ELR (cell line): ENCODE measurements around the gene DPH6.

ENCODE experiments used
- DNase-seq: peaks from one replicate; pipeline ENCODE4 v3.0.0-alpha.2; 2015; ENCODE audit warnings: low read depth

Gene DPH6

DNA sequence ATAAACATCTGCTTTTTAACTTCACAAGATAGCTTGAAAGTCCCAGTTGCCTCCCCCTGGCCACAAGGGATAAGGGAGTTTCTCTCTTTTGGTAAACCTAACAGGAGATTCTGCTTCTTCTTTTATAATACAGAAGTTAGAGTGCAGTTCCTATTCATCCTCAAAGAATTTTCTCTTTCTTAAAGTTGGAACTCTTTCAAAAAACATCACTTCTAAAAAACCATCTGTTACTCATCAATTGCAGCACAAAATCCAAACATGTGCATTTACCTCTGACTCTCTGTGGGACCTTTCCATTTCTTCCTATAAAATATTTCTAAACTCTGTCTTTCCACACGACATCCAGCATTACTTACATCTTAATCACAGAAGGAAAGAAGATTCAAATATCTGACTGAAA lies 5.1 kb downstream of the DPH6 start:
- DNase-seq, result peak; percentile 61

DNA sequence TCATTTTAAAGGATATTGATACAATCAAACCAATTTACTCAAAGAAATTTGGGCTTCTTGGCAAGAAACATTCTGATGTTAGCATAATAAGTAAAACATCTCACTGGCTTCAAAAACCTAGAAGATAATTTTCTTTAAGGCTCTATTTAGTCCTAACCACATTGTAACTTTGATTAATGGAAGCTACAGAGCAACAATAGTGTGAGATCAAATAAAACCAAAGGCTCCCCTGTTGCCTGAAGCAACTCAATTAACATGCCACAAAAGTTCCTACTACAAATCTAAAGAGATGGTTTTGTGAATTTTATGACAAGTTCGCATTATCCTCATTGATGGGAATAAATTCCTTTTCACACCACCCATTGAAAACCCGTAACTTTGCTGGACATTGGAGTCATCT lies 5.9 kb downstream of the DPH6 start:
- DNase-seq, result no peak

DNA sequence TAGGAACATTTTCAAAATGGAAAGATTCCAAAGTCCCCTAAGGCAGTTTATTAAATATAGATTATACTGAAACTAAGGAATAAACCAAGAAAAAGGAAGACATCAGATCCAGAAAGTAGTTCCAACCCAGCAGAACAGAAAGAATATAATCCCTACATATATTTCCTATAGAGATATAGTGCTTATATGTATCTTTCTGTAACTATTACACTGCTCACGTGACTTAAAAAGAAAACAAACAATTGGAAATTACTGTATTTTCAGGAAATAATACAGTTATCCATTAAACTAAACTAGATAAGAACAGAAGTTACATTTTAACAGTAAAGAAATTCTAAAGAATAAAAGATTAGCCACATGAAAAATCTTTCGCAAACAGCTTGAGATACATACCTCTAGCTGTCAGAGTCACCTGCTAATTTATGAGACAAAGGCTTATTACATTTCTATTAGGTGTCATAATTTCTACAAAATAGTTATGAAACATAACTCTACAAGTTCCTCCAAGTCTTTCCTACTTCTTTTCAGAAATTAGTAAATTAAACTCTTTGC lies 10.5 kb downstream of the DPH6 start:
- no peak for DNase-seq

DNA sequence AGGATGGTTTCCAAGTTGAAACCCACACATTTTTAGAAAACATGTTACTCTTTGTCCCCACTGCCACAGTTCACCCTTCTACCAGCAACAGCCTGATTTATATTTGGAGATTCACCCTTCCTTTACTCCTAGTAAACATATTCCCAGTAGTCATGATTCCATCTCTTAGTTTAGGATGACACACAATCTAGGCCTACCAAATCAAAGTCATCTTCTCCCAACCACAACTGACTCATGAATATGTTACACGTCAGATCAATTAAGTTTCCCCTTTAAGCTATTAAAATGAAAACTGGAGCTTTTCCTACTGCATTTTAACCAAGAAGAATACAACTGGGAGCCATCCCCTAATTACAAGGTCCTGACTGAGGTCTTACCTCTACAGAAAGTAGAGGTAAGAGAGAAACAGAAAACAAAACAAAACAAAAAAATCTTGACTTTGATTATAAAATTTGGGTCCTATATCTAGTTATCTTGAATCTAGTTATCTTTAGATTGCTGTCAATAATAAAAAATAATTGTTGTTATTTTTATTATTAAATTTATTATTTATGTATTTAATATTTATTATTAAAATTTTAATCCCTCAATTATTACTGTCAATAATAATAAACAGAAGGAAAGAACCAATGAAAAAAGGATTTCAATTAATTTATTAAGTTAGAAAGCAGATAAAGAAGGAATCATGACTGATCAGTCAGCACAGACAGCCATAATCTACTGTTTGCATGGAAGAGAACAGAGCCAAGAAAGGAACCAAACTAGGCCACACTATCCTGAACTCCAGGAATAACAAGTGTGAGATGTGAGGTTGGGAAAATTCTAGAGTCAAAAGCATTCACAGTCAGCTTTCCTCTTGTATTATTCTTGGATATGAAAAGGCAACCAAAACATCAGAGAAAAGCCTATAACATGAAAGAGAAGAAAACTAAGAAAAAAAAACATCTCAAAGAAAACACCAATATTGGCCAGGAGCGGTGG lies 12.5 kb downstream of the DPH6 start:
- peak; percentile 81 for DNase-seq

DNA sequence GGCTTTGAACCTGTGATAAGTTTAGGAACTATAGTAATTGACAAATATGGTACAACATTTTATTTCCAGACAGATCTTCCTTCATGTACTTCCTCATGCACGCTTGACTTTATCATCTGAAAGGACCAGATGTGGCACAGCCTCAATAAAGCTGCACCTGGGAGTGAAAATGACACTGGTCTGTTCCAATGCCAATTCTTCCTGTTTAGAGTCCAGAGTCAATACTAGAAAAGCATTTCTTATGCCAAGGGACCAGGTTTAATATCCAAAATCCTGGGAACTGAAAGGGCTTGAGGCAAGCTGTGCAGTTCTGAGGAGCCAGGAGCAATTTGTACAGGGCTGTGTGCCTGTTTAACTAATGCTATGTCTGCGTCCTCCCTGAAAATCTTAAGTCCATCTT lies 15.3 kb downstream of the DPH6 start:
- no peak for DNase-seq

DNA sequence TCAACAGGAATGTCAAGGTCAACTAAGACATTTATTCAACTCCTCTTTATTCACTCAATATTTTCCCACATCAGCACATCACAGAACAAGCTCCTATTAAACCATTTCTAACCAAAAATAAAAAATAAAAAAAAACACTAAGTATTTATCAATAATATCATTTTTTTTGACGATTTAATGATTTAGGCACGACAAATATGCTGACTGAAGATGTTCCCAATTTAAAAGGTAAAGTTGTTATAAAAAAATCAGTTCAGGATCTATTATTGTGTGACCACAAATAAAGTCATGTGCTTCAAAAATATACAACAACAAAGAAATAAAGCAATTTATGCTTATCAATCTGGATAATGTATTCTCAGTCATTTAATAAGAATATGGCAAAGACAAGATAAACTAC lies 16.2 kb downstream of the DPH6 start:
- DNase-seq, result no peak

DNA sequence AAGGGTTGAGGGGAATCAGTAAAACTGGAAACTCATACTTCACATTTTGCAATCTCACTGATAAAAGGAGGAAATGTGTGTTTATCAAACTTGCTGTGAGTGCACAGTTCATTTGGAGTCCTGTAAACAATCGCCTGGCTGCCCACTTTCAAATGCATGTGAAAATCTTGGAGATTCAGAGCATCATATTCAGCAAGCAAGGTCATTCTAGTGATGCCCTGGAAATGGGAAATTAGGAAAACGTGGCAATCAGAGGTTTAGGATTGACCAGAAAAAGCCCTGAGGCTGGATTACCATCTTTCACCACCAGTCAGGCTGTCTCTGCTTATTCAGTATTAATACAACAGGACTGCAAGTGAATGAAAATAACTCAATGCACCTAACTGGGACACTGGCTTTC lies 23.9 kb downstream of the DPH6 start:
- DNase-seq, result peak; percentile 30

DNA sequence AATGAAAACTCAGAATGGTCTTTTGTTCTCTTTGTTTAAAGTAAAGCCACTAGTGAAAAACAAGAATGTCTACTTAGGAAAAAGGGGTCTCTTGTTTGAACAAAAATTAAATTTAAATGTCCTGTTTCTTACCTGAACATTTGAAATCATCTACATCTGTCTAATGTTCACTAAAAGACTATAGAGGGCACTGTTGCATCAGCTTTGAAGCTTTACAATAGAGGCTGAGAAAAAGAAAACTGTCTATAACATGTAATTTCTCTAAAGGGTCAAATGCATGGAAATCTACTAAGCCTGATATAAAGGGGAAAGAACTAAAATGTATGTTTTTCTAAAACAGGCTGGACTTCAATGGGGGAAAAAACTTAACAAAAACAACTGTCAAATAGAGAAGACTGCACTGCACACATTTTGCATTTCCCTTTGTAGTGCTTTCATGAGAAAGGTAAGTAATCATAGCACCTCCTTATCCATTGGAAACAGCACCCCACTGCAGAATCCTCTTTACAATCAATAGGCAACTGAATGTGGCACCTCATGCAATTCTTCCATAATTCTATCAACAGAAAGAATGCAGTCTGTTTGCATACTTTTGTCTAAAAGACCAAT lies 26.3 kb downstream of the DPH6 start:
- DNase-seq, result peak; percentile 62

DNA sequence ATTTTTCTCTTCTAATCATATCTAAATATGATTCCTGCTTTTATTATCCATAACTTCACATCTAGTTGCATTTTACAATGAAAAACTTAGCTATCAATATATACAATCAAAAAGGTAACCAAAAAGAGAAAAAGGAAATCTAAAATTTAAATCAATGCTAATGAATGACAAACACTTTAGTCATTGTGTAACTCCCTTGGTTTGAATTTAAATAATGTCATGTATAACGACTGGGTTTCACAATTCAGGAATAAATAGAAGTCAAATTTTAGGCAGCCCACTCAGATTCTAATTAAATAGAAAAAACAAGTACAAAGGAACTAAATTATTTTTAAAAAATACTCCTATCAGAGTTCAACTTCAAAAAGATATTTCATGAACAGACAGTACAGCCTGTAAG lies 26.9 kb downstream of the DPH6 start:
- DNase-seq, result no peak

DNA sequence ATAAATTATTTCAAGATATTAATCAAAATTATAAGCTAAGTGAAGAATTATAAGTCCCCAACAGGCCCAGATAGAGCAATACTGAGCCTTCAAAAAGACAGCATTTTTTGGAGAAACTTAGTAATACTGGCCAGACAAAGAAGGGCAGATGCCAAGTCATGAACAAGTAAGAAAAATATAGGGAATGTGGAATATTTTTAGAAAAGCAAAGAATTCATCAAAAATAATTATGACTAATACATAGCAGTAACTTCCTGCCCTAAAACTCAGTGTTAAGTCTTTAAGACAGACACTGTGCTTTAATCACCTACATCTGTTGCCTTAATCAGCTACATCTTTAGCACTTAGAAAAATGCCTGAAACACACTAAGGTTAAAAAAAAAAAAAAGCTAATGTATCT lies 31.2 kb downstream of the DPH6 start:
- peak; percentile 11 for DNase-seq

DNA sequence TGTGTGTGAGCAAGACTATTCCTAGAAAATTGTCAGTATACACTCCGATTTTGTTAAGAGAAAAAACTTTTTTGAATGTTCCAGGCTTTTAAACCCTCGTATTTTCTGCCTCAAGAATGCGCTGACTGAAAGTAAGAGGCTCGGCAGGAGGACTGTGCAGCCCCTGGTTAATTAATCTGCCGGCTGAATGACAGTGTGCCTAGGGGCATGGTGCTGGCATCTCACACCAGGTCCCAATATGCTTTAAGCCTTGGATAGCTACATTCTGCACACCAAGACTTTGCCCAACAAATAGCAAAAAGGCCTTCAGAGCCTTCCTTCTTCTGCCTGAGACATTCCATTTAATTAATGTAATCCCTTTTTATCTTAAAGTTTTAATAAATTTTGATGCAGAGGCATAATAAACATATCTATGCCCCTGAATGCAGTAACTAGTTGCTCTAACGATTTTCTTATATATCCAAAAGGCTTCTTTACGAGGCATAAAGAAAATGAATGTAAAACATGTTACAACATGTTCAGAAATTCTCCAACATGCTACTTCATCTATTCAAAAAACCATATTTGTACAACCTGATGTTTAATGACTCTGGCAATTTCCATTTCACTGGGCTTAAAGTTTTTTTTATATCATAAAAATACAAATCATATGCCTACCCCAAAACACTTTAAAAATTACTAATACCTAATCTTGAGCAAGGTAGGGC lies 37.9 kb downstream of the DPH6 start:
- DNase-seq, result no peak

DNA sequence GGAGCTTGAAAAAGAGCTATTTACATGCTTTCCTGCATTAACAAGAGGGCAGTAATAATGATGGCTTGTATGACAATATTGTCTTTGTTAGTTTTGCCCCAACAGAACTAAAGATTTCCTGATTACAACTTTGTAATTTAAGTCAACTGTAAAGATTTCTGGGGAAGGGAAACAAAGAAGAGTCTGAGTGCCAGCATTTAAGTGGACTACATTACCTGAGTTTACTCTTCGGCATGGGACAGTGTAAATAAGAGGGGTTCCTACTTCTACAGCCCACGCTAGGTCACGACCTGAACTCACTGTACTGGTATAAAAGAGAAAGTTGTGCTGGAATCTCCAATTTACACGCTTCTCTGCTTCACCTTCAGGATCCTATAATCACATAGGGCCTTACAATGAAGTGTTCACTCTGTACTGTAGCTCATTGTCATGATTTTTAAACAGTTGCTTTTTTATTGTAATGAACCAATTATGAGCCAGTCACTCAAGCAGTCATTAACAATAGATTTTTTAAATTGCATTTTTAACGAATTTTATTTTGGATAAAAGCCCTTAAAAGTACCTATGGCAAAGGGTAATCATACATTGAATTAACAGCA lies 39.6 kb downstream of the DPH6 start:
- DNase-seq, result no peak

DNA sequence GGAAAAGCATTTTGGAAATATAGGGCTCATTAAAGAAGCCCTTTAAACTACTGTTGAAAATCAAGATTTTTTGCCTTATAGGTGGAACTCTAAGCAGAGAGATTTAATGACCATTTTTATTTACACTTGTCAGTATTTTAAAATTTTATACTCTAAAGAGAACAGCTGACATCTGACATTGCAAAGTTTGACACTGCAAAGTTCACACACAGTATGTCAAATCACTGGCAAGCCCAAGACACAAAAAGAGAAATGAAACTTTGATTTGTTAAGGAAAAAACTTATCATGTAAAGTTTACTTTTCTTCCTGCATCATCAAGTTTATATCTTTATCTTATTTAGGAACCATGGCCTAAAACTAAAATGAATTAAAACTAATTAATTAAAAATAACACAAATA lies 40.2 kb downstream of the DPH6 start:
- DNase-seq, result no peak

DNA sequence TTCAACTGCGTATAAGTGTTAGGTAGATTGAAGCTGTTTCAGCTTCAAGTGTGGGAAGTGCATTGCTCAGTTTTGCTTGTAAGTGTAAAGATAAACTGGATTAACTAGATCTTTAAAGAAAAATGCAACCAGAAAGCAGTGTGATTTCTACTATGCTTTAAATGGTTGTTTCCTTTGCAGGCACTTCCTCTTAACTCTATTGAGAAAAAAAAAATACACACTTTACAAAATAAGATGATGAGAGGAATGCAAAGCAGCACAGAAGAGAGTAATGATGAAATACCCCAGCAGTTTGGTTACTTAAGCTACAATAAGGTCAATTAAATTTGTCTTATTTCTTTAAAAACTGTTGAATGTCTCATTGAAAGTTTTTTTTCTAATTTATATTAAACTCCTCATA lies 40.8 kb downstream of the DPH6 start:
- DNase-seq, result no peak

DNA sequence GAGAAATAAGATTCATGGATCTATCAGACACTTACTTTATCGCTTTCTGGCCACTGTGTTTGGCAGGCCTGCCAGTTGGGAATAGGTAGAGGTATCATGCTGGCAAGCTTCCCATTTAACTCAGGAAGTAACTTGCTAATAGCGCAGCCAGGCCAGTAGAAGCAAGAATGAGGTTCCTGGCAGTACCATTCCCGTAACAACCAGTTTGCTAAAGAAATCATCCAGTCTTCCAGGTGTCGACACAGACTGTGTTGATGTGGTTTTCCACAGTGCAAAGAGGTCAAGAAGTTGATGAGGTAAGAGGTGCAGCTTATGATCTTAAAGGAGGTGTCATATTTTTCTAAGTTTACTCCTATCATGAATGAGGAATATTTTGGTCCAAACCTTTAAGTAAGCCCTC lies 46.2 kb downstream of the DPH6 start:
- no peak for DNase-seq

DNA sequence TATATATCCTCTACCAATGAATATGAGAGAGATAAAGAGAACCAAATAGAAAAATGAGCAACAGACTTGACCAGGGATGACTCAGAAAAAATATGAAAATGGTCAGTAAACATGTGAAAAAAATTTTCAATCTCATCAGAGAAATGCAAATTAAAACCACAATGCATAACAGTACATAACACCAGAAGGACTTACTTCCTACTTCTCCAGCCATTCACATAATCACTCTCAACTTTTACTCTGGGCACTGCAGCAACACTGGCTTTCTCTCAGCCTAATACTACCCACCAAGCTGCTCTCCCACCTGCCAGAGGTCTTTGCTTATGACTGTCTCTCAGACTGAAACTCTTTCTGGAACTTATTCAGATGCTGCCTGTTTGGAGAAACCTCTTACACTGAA lies 49.4 kb downstream of the DPH6 start:
- no peak for DNase-seq

DNA sequence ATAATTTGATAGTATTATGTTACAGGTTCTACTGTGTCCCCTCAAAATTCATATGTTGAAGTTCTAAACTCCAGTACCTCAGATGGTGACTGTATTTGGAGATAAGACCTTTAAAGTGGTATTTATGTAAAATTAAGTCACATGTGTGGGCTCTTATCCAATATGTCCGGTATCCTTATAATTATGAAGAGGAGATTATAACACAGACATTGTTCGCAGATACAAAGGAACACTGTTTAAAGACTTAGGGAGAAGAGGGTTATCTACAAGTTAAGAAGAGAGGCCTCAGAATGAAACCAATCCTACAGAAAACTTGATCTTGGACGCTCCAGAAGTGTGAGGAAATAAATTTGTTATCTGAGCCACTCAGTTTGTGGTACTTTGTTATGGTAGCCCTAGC lies 50.9 kb downstream of the DPH6 start:
- no peak for DNase-seq

DNA sequence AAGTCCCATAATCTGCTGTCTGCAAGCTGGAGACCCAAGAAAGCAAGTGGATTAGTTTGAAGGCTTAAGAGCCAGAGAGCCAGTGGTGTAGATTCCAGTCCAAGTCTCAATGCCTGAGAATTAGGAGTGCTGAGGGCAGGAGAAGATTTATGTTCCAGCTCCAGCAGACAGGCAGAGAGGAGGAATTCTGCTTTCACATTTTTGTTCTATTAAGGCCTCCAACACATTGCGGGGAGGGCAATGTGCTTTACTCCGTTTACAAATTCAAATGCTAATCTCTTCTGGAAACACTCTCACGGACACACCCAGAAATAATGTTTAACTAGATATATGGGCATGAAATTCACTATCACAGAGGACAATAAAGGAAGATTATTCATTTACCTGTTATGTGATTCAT lies 54.0 kb downstream of the DPH6 start:
- DNase-seq, result no peak

DNA sequence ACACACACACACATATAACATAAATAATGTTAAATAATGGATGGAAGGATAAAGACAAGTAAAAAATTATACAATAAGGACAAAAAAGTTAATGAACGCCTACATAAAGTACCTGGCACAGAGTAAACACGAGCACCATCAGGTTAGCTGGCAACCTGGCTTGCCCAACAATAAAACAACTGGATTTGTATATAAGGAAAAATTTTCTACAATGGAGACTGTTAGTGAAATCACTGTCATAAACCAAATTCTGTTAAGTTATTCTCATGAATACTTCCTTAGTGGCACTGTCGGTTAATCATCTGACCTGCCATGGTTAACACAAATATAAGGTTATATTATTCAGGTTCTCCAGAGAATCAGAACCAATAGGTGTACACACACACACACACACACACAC lies 54.8 kb downstream of the DPH6 start:
- DNase-seq, result no peak

DNA sequence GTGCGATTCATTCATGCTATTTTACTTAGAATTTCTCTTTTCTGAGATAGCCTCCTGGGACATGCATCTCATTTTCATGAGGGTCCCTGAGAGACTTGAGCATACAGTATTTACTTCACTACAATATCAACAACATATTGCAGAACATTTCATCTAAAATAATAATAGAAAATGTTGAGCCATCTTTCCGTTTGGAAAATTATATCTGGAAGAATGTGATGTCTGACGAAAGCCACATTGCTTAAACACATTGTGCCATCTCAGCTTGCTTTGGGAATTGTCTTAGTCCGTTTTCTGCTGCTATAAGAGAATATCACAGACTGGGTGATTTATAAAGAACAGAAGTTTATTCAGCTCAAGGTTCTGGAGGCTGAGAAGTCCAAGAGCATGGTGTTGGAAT lies 55.5 kb downstream of the DPH6 start:
- no peak for DNase-seq

DNA sequence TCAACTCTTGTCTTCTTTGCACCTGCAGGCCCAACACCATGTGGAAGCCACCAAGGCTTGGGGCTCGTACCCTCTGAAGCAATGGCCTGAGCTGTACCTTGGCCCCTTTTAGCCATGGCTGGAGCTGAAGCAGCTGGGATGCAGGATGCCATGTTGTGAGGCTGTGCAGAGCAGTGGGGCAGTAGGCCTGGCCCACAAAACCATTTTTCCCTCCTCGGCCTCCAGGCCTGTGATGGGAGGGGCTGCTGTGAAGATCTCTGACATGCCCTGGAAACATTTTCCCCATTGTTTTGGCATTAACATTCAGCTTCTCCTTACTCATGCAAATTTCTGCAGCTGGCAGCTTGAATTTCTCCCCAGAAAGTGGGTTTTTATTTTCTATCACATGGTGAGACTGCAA lies 58.5 kb downstream of the DPH6 start:
- DNase-seq, result no peak

DNA sequence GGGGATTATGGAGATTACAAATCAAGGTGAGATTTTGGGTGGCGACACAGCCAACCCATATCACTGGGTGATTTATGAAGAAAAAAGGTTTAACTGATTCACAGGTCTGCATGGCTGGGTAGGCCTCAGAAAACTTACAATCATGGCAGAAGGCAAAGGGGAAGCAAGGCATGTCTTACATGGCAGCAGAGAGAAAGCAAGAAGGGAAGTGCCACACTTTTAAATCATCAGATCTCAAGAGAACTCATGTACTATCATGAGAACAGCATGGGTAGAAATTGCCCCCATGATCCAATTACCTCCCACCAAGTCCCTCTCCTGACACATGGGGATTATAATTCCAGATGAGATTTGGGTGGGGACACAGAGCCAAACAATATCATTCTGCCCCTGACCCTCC lies 59.7 kb downstream of the DPH6 start:
- DNase-seq, result no peak
